GM12875 (cell line): ENCODE data around the gene ISLR.

Source experiments
- H3K4me3 ChIP-seq: one replicate; pipeline ENCODE4 v1.5.1; 2011; ENCODE audit warnings: low read depth, low read length, control low read depth
- CTCF ChIP-seq: IDR thresholded peaks from 2 replicates; pipeline ENCODE4 v1.5.1; 2011; ENCODE audit warnings: low read depth, mild to moderate bottlenecking, control low read depth, inconsistent platforms, low read length, moderate library complexity, borderline replicate concordance; ENCODE audit not compliant: insufficient read depth

ISLR gene

DNA sequence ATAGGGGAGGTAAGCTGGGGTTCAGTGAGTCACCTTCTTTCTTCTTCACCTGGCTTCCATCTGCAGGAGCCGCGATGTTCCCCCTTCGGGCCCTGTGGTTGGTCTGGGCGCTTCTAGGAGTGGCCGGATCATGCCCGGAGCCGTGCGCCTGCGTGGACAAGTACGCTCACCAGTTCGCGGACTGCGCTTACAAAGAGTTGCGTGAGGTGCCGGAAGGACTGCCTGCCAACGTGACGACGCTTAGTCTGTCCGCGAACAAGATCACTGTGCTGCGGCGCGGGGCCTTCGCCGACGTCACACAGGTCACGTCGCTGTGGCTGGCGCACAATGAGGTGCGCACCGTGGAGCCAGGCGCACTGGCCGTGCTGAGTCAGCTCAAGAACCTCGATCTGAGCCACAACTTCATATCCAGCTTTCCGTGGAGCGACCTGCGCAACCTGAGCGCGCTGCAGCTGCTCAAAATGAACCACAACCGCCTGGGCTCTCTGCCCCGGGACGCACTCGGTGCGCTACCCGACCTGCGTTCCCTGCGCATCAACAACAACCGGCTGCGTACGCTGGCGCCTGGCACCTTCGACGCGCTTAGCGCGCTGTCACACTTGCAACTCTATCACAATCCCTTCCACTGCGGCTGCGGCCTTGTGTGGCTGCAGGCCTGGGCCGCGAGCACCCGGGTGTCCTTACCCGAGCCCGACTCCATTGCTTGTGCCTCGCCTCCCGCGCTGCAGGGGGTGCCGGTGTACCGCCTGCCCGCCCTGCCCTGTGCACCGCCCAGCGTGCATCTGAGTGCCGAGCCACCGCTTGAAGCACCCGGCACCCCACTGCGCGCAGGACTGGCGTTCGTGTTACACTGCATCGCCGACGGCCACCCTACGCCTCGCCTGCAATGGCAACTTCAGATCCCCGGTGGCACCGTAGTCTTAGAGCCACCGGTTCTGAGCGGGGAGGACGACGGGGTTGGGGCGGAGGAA is 40.5 kb upstream of the ISLR start:
- no peak overlapping the region for H3K4me3 ChIP-seq
- TF ChIP-seq CTCF, result peak; percentile 32; the same call in 1 of the 2 replicates

DNA sequence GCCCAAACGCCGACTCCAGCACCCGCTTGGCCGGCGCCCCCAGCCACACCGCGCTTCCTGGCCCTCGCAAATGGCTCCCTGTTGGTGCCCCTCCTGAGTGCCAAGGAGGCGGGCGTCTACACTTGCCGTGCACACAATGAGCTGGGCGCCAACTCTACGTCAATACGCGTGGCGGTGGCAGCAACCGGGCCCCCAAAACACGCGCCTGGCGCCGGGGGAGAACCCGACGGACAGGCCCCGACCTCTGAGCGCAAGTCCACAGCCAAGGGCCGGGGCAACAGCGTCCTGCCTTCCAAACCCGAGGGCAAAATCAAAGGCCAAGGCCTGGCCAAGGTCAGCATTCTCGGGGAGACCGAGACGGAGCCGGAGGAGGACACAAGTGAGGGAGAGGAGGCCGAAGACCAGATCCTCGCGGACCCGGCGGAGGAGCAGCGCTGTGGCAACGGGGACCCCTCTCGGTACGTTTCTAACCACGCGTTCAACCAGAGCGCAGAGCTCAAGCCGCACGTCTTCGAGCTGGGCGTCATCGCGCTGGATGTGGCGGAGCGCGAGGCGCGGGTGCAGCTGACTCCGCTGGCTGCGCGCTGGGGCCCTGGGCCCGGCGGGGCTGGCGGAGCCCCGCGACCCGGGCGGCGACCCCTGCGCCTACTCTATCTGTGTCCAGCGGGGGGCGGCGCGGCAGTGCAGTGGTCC is 39.7 kb upstream of the ISLR start:
- H3K4me3 ChIP-seq, result no peak overlapping the region

GRCh38 chr15:74134387-74135027 is 39.0 kb upstream of the ISLR start:
- peak; percentile 25; the same call in 1 of the 2 replicates for TF ChIP-seq CTCF
- H3K4me3 ChIP-seq, result no peak overlapping the region

More for the DNA sequence above, 39.7 kb upstream of the ISLR start:
- TF ChIP-seq CTCF, result no peak

DNA sequence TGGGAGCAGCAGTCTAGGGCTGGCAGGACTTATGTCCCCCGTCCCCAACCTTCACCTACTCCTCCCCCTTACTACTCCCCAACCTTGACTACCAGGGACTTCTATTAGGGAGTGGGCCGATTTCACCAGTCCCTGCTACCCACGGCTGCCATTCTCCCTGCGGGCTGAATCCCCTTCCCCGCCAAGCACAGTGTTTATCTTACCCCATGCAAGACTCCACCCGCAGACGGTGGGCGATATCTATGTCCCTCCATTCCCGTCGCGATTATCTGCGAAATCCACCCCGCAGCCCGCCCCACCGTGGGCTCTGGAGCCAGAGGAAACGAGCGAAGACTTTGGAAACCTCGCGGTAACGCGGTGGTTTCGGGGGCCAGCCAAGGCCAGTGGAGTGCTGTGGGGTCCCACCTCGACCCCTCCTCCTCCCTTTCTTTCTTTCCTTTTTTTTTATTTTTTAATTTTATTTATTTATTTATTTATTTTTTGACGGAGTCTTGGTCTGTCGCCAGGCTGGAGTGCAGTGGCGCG is 38.4 kb upstream of the ISLR start:
- no peak for TF ChIP-seq CTCF
- no peak overlapping the region for H3K4me3 ChIP-seq

DNA sequence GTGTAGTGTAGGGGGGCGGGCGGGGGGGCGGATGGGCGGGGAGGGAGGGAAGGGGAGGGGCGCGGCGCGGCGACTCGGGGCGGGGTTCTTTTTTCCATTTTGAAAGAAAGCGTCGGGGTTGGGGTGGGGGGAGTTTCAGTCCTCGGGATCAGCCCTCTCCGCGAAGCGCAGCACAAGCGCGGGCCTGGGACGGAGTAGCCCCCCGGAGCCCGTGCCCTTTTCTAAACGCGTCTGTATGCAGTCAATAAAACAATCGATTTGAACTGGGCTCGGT is 37.0 kb upstream of the ISLR start:
- peak overlapping the region; percentile 19 for H3K4me3 ChIP-seq
- no peak for TF ChIP-seq CTCF

DNA sequence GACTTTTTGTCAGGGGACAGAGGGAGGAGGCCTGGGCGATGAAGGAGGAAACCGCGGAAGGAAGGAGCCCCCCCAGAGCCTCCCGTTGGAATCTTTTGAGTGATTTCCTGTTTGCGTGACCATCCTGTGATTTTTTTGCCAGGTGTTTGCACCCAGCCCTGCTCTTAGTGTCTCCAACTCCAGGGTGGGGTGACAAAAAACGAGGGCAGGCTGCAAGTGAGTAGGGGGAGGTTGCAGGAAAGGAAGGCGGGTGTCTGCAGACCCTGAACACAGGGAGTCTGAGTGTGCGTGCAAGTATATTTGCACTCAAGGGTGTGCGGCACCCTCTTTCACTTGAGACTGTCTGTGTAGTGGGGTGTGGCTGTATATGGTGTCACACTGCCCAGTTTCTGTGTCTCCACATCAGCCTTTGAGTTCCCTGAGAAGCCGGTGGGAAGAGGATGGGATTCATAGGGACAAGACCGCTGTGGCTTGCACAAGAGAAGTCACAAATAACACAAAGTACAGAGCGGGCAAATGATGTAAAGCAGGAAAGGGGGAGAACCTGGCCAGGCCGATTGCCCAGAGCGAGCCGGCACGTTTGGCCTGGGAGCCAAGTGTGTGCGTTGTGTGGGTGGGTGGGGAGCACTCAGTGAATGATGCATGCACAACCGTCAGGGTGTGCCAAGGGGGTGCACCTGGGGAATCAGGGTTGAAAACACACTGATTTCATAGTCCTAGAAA is 36.5 kb upstream of the ISLR start:
- no peak for TF ChIP-seq CTCF
- peak overlapping the region; percentile 19 for H3K4me3 ChIP-seq
